Measurements from ENCODE around the gene PDP2. TPM values are rescaled to one million over a fixed set of nuclear protein-coding genes. Genes with fewer than 3 reads are reported as not detected.

The PDP2 gene
- total and polyA plus RNA-seq, 9 of the 15 experiments (the other 6 are each of a cell fraction or from before 2014, with no cell fraction given): 2.5 to 24.3 (median 7.2) TPM

DNA sequence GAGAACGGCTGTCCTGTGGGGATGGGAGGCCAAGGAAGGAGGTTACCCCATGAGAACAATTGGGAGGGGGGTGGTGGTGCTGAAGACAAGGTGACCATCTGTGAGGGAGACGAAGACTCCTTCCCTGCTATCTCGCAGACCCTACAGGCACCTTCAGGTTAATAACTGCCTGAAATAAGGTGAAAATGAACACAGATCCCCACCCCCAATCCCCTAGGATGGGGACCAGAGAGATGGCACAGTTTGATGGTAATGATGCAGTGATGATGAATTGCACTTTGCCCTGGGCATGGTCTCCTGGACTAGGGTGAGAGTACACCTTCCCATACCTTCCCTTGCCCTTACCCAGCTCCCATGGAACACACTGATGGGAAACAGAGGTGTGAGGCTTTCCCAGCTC, 48.1 kb upstream of the PDP2 start (continued):
- TF ChIP-seq, protein P1, sequence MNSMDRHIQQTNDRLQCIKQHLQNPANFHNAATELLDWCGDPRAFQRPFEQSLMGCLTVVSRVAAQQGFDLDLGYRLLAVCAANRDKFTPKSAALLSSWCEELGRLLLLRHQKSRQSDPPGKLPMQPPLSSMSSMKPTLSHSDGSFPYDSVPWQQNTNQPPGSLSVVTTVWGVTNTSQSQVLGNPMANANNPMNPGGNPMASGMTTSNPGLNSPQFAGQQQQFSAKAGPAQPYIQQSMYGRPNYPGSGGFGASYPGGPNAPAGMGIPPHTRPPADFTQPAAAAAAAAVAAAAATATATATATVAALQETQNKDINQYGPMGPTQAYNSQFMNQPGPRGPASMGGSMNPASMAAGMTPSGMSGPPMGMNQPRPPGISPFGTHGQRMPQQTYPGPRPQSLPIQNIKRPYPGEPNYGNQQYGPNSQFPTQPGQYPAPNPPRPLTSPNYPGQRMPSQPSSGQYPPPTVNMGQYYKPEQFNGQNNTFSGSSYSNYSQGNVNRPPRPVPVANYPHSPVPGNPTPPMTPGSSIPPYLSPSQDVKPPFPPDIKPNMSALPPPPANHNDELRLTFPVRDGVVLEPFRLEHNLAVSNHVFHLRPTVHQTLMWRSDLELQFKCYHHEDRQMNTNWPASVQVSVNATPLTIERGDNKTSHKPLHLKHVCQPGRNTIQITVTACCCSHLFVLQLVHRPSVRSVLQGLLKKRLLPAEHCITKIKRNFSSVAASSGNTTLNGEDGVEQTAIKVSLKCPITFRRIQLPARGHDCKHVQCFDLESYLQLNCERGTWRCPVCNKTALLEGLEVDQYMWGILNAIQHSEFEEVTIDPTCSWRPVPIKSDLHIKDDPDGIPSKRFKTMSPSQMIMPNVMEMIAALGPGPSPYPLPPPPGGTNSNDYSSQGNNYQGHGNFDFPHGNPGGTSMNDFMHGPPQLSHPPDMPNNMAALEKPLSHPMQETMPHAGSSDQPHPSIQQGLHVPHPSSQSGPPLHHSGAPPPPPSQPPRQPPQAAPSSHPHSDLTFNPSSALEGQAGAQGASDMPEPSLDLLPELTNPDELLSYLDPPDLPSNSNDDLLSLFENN (IDR thresholded peaks at IDR 0.05; ENCODE audit: low read depth in 2 of 2, low read length in 2 of 2): no peak
- TF ChIP-seq ZFPM2 (CRISPR knock-in tag; IDR thresholded peaks at IDR 0.05): no peak

- ChIA-PET CTCF (ENCODE audit: low intra/inter-chr PET ratio) (interaction anchor here (0.6 kb wide), 1 partner anchor 14 kb away, joined by 3 read pairs; no protein-coding TSS in a partner anchor), POLR2A (interaction anchor here (0.7 kb wide), 1 partner anchor 23 kb away, joined by 3 read pairs; no protein-coding TSS in a partner anchor)
- H4K20me1 ChIP-seq (replicated peaks; ENCODE audit: control insufficient read depth, insufficient read depth, low read length): peaks cover 4% of the 10 kb centered on the region; the same call in 1 of the 2 replicates
- WGBS (ENCODE audit: insufficient coverage, low coverage, missing lambda C conversion rate): 36% methylated on average over 7 of the region's 7 CpGs
- H3K4me3 ChIP-seq: no peak overlapping the region
- no peak overlapping the region for H3K27ac ChIP-seq (ENCODE audit: extremely low read depth, low read depth, low read length)
- DNase-seq (ENCODE audit: extremely low read depth in 1 of 4, low spot score in 3 of 4) (peak in 1 of 4 experiments; percentile 2), ATAC-seq (no peak), FAIRE-seq (no peak)
- no peaks in the 10 kb centered on the region for H3K9me3 ChIP-seq (replicated peaks; ENCODE audit: control insufficient read depth, insufficient read depth, low read depth, low read length)
- H3K4me2 ChIP-seq (ENCODE audit: insufficient read depth, low read length): peak overlapping the region; percentile 6; the same call in 1 of the 2 replicates
- BruUV-seq (replicated peaks): no TSS peak
- intact Hi-C loops (cut with micrococcal nuclease) (no loop called here), in situ Hi-C loops (cut with MboI) (no loop called here)
- no peaks in the 10 kb centered on the region for H3K9me1 ChIP-seq (ENCODE audit: control insufficient read depth, insufficient read depth, low read length)
- no peak overlapping the region for H3K9ac ChIP-seq (ENCODE audit: insufficient read depth in 1 of 2, low read depth in 2 of 2, low read length in 2 of 2)
- H3K27me3 ChIP-seq (ENCODE audit: control insufficient read depth in 2 of 2, insufficient read depth in 2 of 2, low read length in 2 of 2): peaks cover 0 to 4% of the 10 kb centered on the region in 2 experiments; a peak in 1 of 5 replicates
- TF ChIP-seq RUNX1 (IDR thresholded peaks at IDR 0.05; ENCODE audit: low read depth): no peak
- no peak for TF ChIP-seq FOXJ3 (CRISPR knock-in tag; IDR thresholded peaks at IDR 0.05)
- no peak for TF ChIP-seq FOXA1 (IDR thresholded peaks at IDR 0.05; ENCODE audit: borderline replicate concordance)
- no peak for TF ChIP-seq ZFP36 (IDR thresholded peaks at IDR 0.05; ENCODE audit: low read depth, low read length, partially characterized antibody)
- TF ChIP-seq MYC (IDR thresholded peaks at IDR 0.05; ENCODE audit: low read depth, low read length): no peak
- TF ChIP-seq MYC (CRISPR knock-in tag; IDR thresholded peaks at IDR 0.05; ENCODE audit: borderline replicate concordance, low read depth): no peak
- TF ChIP-seq CREB1 (IDR thresholded peaks at IDR 0.05): peak; percentile 25; the same call in 1 of the 2 replicates
- no peak for TF ChIP-seq CREB1 (CRISPR knock-in tag; IDR thresholded peaks at IDR 0.05)
- H3K36me3 ChIP-seq (ENCODE audit: control insufficient read depth, insufficient read depth, low read length): peaks cover 19% of the 10 kb centered on the region
- peak overlapping the region; percentile 100 for H2AFZ ChIP-seq (ENCODE audit: low read depth, low read length)
- H3K4me1 ChIP-seq (replicated peaks in 1 of 2; ENCODE audit: control insufficient read depth in 2 of 2, insufficient read depth in 2 of 2, low read length in 2 of 2): peaks cover 9 to 11% of the 10 kb centered on the region in 2 experiments; a peak in 4 of 5 replicates
- H3K79me2 ChIP-seq (ENCODE audit: control insufficient read depth, insufficient read depth, low read length): peaks cover 31% of the 10 kb centered on the region
These were observed 47.5 kb upstream of the PDP2 start for GRCh38 chr16:66832661-66833305.

Data from K562 (cell line).